ENCODE data around the gene CCDC90B.

DNA sequence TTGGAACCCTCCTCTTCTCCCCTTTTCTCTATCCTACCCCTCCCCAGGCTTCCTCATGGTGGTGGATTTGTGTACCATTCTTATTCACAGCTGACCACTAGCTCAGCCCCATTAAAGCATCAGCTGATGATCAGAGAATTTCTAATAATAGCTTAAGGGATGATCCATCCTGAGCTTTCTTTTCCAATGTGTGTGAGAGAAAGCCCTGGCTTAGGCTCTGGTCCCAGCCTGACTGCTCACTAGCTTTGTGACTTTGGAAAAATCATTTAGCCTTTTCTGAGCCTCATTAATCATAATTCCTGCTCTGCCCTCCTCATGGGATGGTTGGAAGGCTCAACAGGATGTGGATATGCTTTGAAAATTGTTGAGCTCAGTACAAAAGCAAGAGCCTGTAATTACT, 26.3 kb upstream of the CCDC90B start:
- TF ChIP-seq, protein P1, sequence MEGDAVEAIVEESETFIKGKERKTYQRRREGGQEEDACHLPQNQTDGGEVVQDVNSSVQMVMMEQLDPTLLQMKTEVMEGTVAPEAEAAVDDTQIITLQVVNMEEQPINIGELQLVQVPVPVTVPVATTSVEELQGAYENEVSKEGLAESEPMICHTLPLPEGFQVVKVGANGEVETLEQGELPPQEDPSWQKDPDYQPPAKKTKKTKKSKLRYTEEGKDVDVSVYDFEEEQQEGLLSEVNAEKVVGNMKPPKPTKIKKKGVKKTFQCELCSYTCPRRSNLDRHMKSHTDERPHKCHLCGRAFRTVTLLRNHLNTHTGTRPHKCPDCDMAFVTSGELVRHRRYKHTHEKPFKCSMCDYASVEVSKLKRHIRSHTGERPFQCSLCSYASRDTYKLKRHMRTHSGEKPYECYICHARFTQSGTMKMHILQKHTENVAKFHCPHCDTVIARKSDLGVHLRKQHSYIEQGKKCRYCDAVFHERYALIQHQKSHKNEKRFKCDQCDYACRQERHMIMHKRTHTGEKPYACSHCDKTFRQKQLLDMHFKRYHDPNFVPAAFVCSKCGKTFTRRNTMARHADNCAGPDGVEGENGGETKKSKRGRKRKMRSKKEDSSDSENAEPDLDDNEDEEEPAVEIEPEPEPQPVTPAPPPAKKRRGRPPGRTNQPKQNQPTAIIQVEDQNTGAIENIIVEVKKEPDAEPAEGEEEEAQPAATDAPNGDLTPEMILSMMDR (IDR thresholded peaks at IDR 0.05; ENCODE audit: control extremely low read depth in 1 of 3, insufficient read depth in 1 of 3, low read depth in 1 of 3, low read length in 3 of 3): no peak
- TF ChIP-seq POLR2A (IDR thresholded peaks at IDR 0.05; ENCODE audit: control extremely low read depth in 1 of 2, low read depth in 2 of 2, low read length in 2 of 2) (no peak), POLR2AphosphoS5 (IDR thresholded peaks at IDR 0.05; ENCODE audit: low read depth, low read length) (no peak), BRCA1 (IDR thresholded peaks at IDR 0.05; ENCODE audit: low read depth, low read length) (no peak), SIX5 (IDR thresholded peaks at IDR 0.05; ENCODE audit: low read depth, low read length) (no peak)

All from H1 (cell line).